ENCODE measurements around the gene KRT72. TPM values are rescaled to one million over a fixed set of nuclear protein-coding genes. Genes with fewer than 3 reads are reported as not detected.

Gene KRT72
- total RNA-seq, 1 donor from 2014 or later = not detected

DNA sequence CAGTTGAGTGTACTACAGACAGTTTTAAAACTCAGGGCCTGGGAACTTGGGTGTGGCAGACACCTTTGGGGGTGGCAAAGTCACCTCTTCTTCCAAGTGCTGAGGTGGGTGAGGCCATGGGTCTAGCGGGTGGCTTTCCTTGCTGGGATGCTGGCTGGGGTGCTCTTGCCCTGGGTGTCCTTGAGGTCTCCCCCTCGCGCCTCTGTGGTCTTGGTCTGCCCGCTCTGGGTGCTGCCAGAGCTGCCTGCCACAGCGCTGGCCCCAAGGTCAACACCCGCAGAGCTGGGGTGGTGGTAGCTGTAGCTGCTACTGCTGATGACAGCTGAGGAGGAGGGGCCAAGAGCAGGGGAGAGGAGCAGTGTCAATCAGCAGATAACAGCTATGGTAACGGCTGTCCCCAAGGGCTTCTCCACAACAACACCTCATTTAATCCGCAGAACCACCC lies 34.4 kb downstream of the KRT72 start:
- no peak for DNase-seq (ENCODE audit: extremely low spot score in 2 of 2)
- intact Hi-C loops (cut with DNase I) = no loop called here

DNA sequence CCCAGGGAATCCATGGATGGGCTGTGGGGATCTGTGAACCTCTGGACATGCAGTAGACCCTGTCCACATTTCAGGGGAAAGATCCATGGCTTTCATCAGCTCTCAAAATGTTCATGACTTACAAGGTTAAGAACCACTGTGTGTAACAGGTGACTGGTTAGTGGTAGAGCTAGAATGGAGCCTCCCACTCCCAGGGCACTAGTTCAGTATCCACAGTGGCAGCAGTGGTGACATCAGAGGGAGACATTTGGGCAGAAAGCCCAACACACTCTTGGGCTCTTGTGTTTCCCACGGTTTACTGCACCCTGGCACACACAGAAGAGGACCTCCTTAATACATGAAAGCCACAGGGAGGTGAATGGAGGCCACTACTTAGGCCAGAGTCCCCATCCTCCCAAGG lies 36.7 kb downstream of the KRT72 start:
- H3K27me3 ChIP-seq = no peaks in the 10 kb centered on the region
- no peaks in the 10 kb centered on the region for H3K4me1 ChIP-seq
- no peak overlapping the region for H3K4me3 ChIP-seq
- H3K9me3 ChIP-seq = no peaks in the 10 kb centered on the region
- no peak for DNase-seq (ENCODE audit: extremely low spot score in 2 of 2)
- TF ChIP-seq POLR2A (IDR thresholded peaks at IDR 0.05) (no peak), POLR2AphosphoS5 (IDR thresholded peaks at IDR 0.05; ENCODE audit: insufficient read depth in 1 of 2, low read depth in 1 of 2) (no peak)
- TF ChIP-seq, protein P1, sequence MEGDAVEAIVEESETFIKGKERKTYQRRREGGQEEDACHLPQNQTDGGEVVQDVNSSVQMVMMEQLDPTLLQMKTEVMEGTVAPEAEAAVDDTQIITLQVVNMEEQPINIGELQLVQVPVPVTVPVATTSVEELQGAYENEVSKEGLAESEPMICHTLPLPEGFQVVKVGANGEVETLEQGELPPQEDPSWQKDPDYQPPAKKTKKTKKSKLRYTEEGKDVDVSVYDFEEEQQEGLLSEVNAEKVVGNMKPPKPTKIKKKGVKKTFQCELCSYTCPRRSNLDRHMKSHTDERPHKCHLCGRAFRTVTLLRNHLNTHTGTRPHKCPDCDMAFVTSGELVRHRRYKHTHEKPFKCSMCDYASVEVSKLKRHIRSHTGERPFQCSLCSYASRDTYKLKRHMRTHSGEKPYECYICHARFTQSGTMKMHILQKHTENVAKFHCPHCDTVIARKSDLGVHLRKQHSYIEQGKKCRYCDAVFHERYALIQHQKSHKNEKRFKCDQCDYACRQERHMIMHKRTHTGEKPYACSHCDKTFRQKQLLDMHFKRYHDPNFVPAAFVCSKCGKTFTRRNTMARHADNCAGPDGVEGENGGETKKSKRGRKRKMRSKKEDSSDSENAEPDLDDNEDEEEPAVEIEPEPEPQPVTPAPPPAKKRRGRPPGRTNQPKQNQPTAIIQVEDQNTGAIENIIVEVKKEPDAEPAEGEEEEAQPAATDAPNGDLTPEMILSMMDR (IDR thresholded peaks at IDR 0.05) = no peak
- intact Hi-C loops (cut with DNase I) = no loop called here
- no peak overlapping the region for H3K27ac ChIP-seq
- no peaks in the 10 kb centered on the region for H3K36me3 ChIP-seq

More for the DNA sequence above, 34.4 kb downstream of the KRT72 start:
- no peak for TF ChIP-seq POLR2AphosphoS5 (IDR thresholded peaks at IDR 0.05; ENCODE audit: insufficient read depth in 1 of 2, low read depth in 1 of 2)
- TF ChIP-seq, protein P1 (IDR thresholded peaks at IDR 0.05) = no peak
- no peak for TF ChIP-seq POLR2A (IDR thresholded peaks at IDR 0.05)
- Histone ChIP-seq H3K27ac (no peak overlapping the region), H3K36me3 (no peaks in the 10 kb centered on the region), H3K4me1 (no peaks in the 10 kb centered on the region), H3K9me3 (no peaks in the 10 kb centered on the region), H3K27me3 (no peaks in the 10 kb centered on the region), H3K4me3 (no peak overlapping the region)

DNA sequence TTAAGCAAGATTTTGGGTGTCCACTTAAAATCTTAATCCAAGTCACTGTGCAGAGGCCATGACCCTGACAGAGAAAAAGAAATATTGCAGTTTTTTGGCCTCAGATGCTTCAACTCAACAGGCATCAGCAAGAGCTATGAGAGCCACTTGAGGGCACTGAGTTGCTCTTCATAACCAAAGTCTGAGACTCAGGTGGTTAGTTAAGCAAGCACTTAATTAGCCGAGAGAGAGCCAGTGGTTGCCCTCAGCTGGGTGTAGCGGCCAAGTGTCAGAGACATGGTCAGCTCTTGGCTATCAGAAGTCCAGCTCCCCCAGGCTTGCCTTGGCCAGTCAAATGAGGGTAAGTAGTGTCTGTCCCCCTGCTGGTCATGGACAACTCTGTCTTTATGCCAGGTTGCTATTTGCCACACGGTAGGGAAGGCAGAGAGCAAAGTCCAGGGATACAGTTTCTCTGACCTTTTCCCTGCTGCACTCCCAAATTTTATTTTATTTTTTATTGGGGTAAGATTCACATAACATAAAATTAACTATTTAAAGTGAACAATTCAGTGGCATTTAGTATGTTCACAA lies 39.3 kb downstream of the KRT72 start:
- intact Hi-C loops (cut with DNase I) = no loop called here
- Histone ChIP-seq H3K4me1 (no peaks in the 10 kb centered on the region), H3K4me3 (no peak overlapping the region), H3K27ac (no peak overlapping the region), H3K27me3 (no peaks in the 10 kb centered on the region), H3K36me3 (no peaks in the 10 kb centered on the region), H3K9me3 (no peaks in the 10 kb centered on the region)
- DNase-seq (ENCODE audit: extremely low spot score in 2 of 2) = no peak
- TF ChIP-seq POLR2A (IDR thresholded peaks at IDR 0.05) (no peak), POLR2AphosphoS5 (IDR thresholded peaks at IDR 0.05; ENCODE audit: insufficient read depth in 1 of 2, low read depth in 1 of 2) (no peak)
- TF ChIP-seq, protein P1 (IDR thresholded peaks at IDR 0.05) = no peak

DNA sequence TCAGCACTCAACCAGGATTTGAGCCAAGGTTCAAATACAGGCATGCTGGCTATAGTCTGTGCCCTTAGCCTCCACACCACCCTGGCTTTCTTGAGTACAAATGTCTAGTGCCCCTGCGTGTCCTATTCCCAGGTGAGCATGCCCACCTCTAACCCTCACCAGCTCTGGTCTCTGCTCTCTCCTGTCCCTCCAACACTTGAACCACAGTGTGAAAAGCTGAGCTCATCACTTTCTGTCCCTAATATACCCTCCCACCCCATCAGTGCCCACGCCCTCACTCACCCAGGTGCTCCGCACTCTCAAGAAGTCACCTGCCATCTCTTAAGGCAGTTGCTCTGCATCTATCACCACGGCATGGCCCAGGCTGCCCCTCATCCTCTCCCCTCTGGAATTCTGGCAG lies 41.3 kb downstream of the KRT72 start:
- no peak for DNase-seq (ENCODE audit: extremely low spot score in 2 of 2)

More for the DNA sequence above, 41.3 kb downstream of the KRT72 start:
- Histone ChIP-seq H3K27ac (no peak overlapping the region), H3K27me3 (no peaks in the 10 kb centered on the region), H3K36me3 (no peaks in the 10 kb centered on the region), H3K9me3 (no peaks in the 10 kb centered on the region), H3K4me1 (no peaks in the 10 kb centered on the region), H3K4me3 (no peak overlapping the region)
- intact Hi-C loops (cut with DNase I) = no loop called here
- TF ChIP-seq, protein P1 (IDR thresholded peaks at IDR 0.05) = no peak
- TF ChIP-seq POLR2AphosphoS5 (IDR thresholded peaks at IDR 0.05; ENCODE audit: insufficient read depth in 1 of 2, low read depth in 1 of 2) = no peak
- no peak for TF ChIP-seq POLR2A (IDR thresholded peaks at IDR 0.05)

Data from vagina (tissue), 2 donors.